Measurements from ENCODE around the gene TTC39C. TPM values are rescaled to one million over a fixed set of nuclear protein-coding genes. Genes with fewer than 3 reads are reported as not detected.

The TTC39C gene
- total and polyA plus RNA-seq, 2 donors (not counting 3 experiments of a cell fraction or from before 2014, with no cell fraction given), result 0.61 to 6.2 TPM

DNA sequence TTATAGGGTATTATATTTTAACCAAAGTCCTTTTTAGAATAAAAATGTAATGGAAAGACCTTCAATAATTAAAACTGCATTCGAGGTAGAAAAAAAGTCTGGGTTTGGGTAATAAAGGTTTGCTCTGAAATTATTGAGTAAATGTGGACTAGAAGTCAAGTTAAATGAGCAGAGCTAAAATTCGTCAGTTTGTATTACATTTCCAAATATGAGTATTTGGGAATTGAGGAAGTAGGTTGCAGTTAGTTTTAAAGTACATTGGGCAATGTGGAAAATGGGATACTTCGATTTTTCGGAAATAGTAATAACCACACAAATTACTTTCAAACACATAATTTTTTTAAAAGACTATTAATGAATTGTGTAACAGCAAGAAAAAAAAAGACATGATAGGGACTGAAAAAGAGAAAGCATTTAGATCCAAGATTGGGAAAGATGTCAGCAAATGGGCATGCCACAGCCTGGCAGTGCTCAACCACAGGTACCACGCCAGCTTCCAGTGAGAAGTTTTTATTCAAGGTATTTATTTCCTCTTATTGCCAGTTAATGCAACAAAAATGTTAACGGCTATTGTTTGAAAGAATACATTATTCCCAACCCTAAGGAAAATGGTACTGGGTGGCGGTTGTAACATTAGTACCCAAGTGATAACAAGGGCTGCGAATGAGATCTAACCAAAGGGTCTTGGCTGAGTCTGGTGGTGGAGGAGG lies 50.0 kb downstream of the TTC39C start:
- ChIA-PET CTCF (no interaction called here), POLR2A (no interaction called here)
- no peak overlapping the region for H2AFZ ChIP-seq (ENCODE audit: low read depth, low read length)
- BruUV-seq (replicated peaks), result no TSS peak
- no peaks in the 10 kb centered on the region for H3K9me3 ChIP-seq (replicated peaks; ENCODE audit: control insufficient read depth, insufficient read depth, low read length)
- H3K27ac ChIP-seq (ENCODE audit: insufficient read depth, low read depth, low read length), result no peak overlapping the region
- H3K4me3 ChIP-seq (replicated peaks in 1 of 3; ENCODE audit: insufficient read depth in 1 of 3, low read depth in 1 of 3, low read length in 3 of 3), result no peak overlapping the region
- no peak for DNase-seq (ENCODE audit: low read depth, low spot score)
- H3K4me1 ChIP-seq (ENCODE audit: control insufficient read depth, extremely low read depth, insufficient read depth, low read length), result no peaks in the 10 kb centered on the region
- H3K27me3 ChIP-seq (ENCODE audit: control insufficient read depth in 2 of 2, insufficient read depth in 2 of 2, low read length in 2 of 2), result no peaks in the 10 kb centered on the region
- no peak for FAIRE-seq
- TF ChIP-seq EZH2 (IDR thresholded peaks at IDR 0.05; ENCODE audit: borderline replicate concordance, low read depth, low read length, severe bottlenecking) (no peak), FOS (IDR thresholded peaks at IDR 0.05; ENCODE audit: borderline replicate concordance, insufficient read depth, low read length) (no peak), MYC (IDR thresholded peaks at IDR 0.05; ENCODE audit: low read depth, low read length) (no peak), GATA2 (IDR thresholded peaks at IDR 0.05; ENCODE audit: insufficient read depth, insufficient read length, low read depth, low read length) (no peak), JUN (IDR thresholded peaks at IDR 0.05; ENCODE audit: borderline replicate concordance, insufficient read depth, insufficient read length, low read depth) (no peak)
- TF ChIP-seq, protein P1, sequence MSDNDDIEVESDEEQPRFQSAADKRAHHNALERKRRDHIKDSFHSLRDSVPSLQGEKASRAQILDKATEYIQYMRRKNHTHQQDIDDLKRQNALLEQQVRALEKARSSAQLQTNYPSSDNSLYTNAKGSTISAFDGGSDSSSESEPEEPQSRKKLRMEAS (IDR thresholded peaks at IDR 0.05; ENCODE audit: insufficient read depth, insufficient read length), result no peak
- no peak overlapping the region for H3K9ac ChIP-seq (replicated peaks; ENCODE audit: extremely low read depth, insufficient read depth, low read length)
- no peaks in the 10 kb centered on the region for H3K79me2 ChIP-seq (ENCODE audit: control insufficient read depth, insufficient read depth, low read length)
- H3K9me1 ChIP-seq (replicated peaks; ENCODE audit: control insufficient read depth, extremely low read depth, insufficient read depth, low read length), result no peaks in the 10 kb centered on the region
- dilution Hi-C loops (cut with MboI; ENCODE audit: extremely low pct_ligation_motif_present, low sequenced_read_pairs), result no loop called here
- no peak overlapping the region for H3K4me2 ChIP-seq (ENCODE audit: insufficient read depth, low read length)
- no peaks in the 10 kb centered on the region for H3K36me3 ChIP-seq (ENCODE audit: control insufficient read depth in 2 of 2, extremely low read depth in 1 of 2, insufficient read depth in 2 of 2, low read length in 2 of 2)
- no peaks in the 10 kb centered on the region for H4K20me1 ChIP-seq (replicated peaks; ENCODE audit: control insufficient read depth, extremely low read depth, insufficient read depth, low read length)
- intact Hi-C loops (cut with micrococcal nuclease), result no loop called here

DNA sequence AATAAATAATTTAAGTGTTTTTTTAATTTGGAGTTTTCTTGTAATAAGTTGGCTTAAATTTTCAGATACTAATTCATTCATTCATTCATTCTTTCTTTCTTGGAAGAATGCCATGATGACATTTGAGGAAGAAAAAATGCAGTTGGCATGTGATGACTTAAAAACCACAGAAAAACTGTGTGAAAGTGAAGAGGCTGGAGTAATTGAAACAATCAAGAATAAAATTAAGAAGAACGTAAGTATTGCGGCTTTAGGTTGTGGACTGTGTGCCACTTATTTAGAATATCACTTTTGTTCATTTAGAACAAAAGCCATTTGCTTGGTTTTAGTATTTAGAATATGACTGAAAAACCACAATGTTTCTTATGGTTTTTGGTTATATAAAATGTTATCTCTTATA lies 51.4 kb downstream of the TTC39C start:
- CTCF ChIA-PET, result interaction anchor here (1.4 kb wide), 1 partner anchor 10 kb away, joined by 3 read pairs; no protein-coding TSS in a partner anchor
- H4K20me1 ChIP-seq (replicated peaks; ENCODE audit: control insufficient read depth, extremely low read depth, insufficient read depth, low read length), result no peaks in the 10 kb centered on the region
- POLR2A ChIA-PET, result no interaction called here
- H3K9ac ChIP-seq (replicated peaks; ENCODE audit: extremely low read depth, insufficient read depth, low read length), result no peak overlapping the region
- intact Hi-C loops (cut with micrococcal nuclease), result no loop called here
- H3K9me3 ChIP-seq (replicated peaks; ENCODE audit: control insufficient read depth, insufficient read depth, low read length), result no peaks in the 10 kb centered on the region
- TF ChIP-seq POLR2A (IDR thresholded peaks at IDR 0.05; ENCODE audit: low read depth, low read length) (no peak), MYC (IDR thresholded peaks at IDR 0.05; ENCODE audit: low read depth, low read length) (no peak), JUN (IDR thresholded peaks at IDR 0.05; ENCODE audit: borderline replicate concordance, insufficient read depth, insufficient read length, low read depth) (no peak), FOS (IDR thresholded peaks at IDR 0.05; ENCODE audit: borderline replicate concordance, insufficient read depth, low read length) (no peak), POLR2AphosphoS5 (IDR thresholded peaks at IDR 0.05; ENCODE audit: insufficient read depth, low read depth, low read length) (no peak), EZH2 (IDR thresholded peaks at IDR 0.05; ENCODE audit: borderline replicate concordance, low read depth, low read length, severe bottlenecking) (no peak), GATA2 (IDR thresholded peaks at IDR 0.05; ENCODE audit: insufficient read depth, insufficient read length, low read depth, low read length) (no peak)
- TF ChIP-seq, protein P1 (IDR thresholded peaks at IDR 0.05; ENCODE audit: insufficient read depth, insufficient read length), result no peak
- TF ChIP-seq, protein P2, sequence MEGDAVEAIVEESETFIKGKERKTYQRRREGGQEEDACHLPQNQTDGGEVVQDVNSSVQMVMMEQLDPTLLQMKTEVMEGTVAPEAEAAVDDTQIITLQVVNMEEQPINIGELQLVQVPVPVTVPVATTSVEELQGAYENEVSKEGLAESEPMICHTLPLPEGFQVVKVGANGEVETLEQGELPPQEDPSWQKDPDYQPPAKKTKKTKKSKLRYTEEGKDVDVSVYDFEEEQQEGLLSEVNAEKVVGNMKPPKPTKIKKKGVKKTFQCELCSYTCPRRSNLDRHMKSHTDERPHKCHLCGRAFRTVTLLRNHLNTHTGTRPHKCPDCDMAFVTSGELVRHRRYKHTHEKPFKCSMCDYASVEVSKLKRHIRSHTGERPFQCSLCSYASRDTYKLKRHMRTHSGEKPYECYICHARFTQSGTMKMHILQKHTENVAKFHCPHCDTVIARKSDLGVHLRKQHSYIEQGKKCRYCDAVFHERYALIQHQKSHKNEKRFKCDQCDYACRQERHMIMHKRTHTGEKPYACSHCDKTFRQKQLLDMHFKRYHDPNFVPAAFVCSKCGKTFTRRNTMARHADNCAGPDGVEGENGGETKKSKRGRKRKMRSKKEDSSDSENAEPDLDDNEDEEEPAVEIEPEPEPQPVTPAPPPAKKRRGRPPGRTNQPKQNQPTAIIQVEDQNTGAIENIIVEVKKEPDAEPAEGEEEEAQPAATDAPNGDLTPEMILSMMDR (IDR thresholded peaks at IDR 0.05; ENCODE audit: extremely low read depth in 1 of 2, insufficient read depth in 1 of 2, low read depth in 1 of 2, low read length in 2 of 2), result no peak
- BruUV-seq (replicated peaks), result no TSS peak
- H3K27me3 ChIP-seq (ENCODE audit: control insufficient read depth in 2 of 2, insufficient read depth in 2 of 2, low read length in 2 of 2), result no peaks in the 10 kb centered on the region
- H3K4me1 ChIP-seq (ENCODE audit: control insufficient read depth, extremely low read depth, insufficient read depth, low read length), result no peaks in the 10 kb centered on the region
- no peaks in the 10 kb centered on the region for H3K9me1 ChIP-seq (replicated peaks; ENCODE audit: control insufficient read depth, extremely low read depth, insufficient read depth, low read length)
- no peaks in the 10 kb centered on the region for H3K36me3 ChIP-seq (ENCODE audit: control insufficient read depth in 2 of 2, extremely low read depth in 1 of 2, insufficient read depth in 2 of 2, low read length in 2 of 2)
- H3K27ac ChIP-seq (ENCODE audit: insufficient read depth, low read depth, low read length), result no peak overlapping the region
- dilution Hi-C loops (cut with MboI; ENCODE audit: extremely low pct_ligation_motif_present, low sequenced_read_pairs), result no loop called here
- no peak overlapping the region for H3K4me3 ChIP-seq (replicated peaks in 1 of 3; ENCODE audit: insufficient read depth in 1 of 3, low read depth in 1 of 3, low read length in 3 of 3)
- FAIRE-seq (no peak), DNase-seq (ENCODE audit: low read depth, low spot score) (no peak)
- no peaks in the 10 kb centered on the region for H3K79me2 ChIP-seq (ENCODE audit: control insufficient read depth, insufficient read depth, low read length)
- H2AFZ ChIP-seq (ENCODE audit: low read depth, low read length), result no peak overlapping the region
- no peak overlapping the region for H3K4me2 ChIP-seq (ENCODE audit: insufficient read depth, low read length)
